SK-N-SH treated with all-trans-retinoic acid at 6 μM for 48 hours (cell line): ENCODE results near the gene CSAG2.

Experiments used
- ARNTL ChIP-seq: fragments of 450-650 bp; formaldehyde crosslinking; IDR thresholded peaks from 2 replicates; pipeline ENCODE4 v1.5.0; 2020; ENCODE audit warnings: low read depth, mild to moderate bottlenecking, moderate library complexity, borderline replicate concordance
- GLIS3 ChIP-seq: fragments of 250-450 bp; sonication (Bioruptor Pico); IDR thresholded peaks from 2 replicates; pipeline ENCODE4 v1.5.0; 2020; ENCODE audit warnings: mild to moderate bottlenecking, moderate library complexity
- OSR1 ChIP-seq: fragments of 250-450 bp; sonication (Bioruptor Pico); IDR thresholded peaks from 2 replicates; pipeline ENCODE4 v1.8.0; 2022; ENCODE audit warnings: moderate library complexity, mild to moderate bottlenecking, inconsistent platforms
- ZNF565 ChIP-seq: fragments of 450-650 bp; formaldehyde crosslinking; conservative IDR thresholded peaks from 2 replicates; pipeline ENCODE4 v1.5.0; 2020; ENCODE audit warnings: low read depth, mild to moderate bottlenecking, moderate library complexity
- ZNF8 ChIP-seq: fragments of 450-650 bp; formaldehyde crosslinking; IDR thresholded peaks from 2 replicates; pipeline ENCODE4 v1.5.0; 2020; ENCODE audit warnings: mild to moderate bottlenecking, moderate library complexity
- TF ChIP-seq, protein P1 (sequence below): fragments of 250-450 bp; sonication (Bioruptor Pico); IDR thresholded peaks from 2 replicates; pipeline ENCODE4 v1.8.0; 2020; ENCODE audit warnings: mild to moderate bottlenecking, moderate library complexity, borderline replicate concordance
- TF ChIP-seq, protein P2 (sequence below): fragments of 250-450 bp; sonication (Bioruptor Pico); IDR thresholded peaks from 2 replicates; pipeline ENCODE4 v1.5.1; 2021; ENCODE audit warnings: mild to moderate bottlenecking, moderate library complexity
- TF ChIP-seq, protein P3 (sequence below): fragments of 250-450 bp; sonication (Bioruptor Pico); IDR thresholded peaks from 2 replicates; pipeline ENCODE4 v1.8.0; 2021; ENCODE audit warnings: low read depth, mild to moderate bottlenecking, moderate library complexity, borderline replicate concordance
- TF ChIP-seq, protein P4 (sequence below): fragments of 250-450 bp; sonication (Bioruptor Pico); IDR thresholded peaks from 2 replicates; pipeline ENCODE4 v1.5.1; 2020; ENCODE audit warnings: low read depth, mild to moderate bottlenecking, moderate library complexity

DNA sequence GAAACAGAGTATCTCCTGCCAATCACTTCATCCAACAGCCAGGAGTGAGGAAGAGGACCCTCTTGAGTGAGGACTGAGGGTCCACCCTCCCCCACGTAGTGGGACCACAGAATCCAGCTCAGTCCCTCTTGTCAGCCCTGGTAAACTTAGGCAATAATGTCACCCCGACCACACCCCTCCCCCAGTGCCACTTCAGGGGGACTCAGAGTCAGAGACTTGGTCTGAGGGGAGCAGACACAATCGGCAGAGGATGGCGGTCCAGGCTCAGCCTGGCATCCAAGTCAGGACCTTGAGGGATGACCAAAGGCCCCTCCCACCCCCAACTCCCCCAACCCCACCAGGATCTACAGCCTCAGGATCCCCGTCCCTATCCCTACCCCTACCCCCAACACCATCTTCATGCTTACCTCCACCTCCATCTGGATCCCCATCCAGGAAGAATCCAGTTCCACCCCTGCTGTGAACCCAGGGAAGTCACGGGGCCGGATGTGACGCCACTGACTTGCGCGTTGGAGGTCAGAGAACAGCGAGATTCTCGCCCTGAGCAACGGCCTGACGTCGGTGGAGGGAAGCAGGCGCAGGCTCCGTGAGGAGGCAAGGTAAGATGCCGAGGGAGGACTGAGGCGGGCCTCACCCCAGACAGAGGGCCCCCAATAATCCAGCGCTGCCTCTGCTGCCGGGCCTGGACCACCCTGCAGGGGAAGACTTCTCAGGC is 24.3 kb upstream of the CSAG2 start, which contains the start of the genes CSAG1 and MAGEA12:
- no peak for TF ChIP-seq OSR1 (CRISPR knock-in tag)
- TF ChIP-seq, protein P1, sequence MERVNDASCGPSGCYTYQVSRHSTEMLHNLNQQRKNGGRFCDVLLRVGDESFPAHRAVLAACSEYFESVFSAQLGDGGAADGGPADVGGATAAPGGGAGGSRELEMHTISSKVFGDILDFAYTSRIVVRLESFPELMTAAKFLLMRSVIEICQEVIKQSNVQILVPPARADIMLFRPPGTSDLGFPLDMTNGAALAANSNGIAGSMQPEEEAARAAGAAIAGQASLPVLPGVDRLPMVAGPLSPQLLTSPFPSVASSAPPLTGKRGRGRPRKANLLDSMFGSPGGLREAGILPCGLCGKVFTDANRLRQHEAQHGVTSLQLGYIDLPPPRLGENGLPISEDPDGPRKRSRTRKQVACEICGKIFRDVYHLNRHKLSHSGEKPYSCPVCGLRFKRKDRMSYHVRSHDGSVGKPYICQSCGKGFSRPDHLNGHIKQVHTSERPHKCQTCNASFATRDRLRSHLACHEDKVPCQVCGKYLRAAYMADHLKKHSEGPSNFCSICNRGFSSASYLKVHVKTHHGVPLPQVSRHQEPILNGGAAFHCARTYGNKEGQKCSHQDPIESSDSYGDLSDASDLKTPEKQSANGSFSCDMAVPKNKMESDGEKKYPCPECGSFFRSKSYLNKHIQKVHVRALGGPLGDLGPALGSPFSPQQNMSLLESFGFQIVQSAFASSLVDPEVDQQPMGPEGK (CRISPR knock-in tag): no peak
- no peak for TF ChIP-seq GLIS3 (CRISPR knock-in tag)
- TF ChIP-seq ARNTL: no peak
- no peak for TF ChIP-seq ZNF8 (CRISPR knock-in tag)
- TF ChIP-seq, protein P2, sequence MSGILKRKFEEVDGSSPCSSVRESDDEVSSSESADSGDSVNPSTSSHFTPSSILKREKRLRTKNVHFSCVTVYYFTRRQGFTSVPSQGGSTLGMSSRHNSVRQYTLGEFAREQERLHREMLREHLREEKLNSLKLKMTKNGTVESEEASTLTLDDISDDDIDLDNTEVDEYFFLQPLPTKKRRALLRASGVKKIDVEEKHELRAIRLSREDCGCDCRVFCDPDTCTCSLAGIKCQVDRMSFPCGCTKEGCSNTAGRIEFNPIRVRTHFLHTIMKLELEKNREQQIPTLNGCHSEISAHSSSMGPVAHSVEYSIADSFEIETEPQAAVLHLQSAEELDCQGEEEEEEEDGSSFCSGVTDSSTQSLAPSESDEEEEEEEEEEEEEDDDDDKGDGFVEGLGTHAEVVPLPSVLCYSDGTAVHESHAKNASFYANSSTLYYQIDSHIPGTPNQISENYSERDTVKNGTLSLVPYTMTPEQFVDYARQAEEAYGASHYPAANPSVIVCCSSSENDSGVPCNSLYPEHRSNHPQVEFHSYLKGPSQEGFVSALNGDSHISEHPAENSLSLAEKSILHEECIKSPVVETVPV (CRISPR knock-in tag): no peak
- TF ChIP-seq, protein P3, sequence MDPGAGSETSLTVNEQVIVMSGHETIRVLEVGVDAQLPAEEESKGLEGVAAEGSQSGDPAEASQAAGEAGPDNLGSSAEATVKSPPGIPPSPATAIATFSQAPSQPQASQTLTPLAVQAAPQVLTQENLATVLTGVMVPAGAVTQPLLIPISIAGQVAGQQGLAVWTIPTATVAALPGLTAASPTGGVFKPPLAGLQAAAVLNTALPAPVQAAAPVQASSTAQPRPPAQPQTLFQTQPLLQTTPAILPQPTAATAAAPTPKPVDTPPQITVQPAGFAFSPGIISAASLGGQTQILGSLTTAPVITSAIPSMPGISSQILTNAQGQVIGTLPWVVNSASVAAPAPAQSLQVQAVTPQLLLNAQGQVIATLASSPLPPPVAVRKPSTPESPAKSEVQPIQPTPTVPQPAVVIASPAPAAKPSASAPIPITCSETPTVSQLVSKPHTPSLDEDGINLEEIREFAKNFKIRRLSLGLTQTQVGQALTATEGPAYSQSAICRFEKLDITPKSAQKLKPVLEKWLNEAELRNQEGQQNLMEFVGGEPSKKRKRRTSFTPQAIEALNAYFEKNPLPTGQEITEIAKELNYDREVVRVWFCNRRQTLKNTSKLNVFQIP: no peak
- TF ChIP-seq, protein P4, sequence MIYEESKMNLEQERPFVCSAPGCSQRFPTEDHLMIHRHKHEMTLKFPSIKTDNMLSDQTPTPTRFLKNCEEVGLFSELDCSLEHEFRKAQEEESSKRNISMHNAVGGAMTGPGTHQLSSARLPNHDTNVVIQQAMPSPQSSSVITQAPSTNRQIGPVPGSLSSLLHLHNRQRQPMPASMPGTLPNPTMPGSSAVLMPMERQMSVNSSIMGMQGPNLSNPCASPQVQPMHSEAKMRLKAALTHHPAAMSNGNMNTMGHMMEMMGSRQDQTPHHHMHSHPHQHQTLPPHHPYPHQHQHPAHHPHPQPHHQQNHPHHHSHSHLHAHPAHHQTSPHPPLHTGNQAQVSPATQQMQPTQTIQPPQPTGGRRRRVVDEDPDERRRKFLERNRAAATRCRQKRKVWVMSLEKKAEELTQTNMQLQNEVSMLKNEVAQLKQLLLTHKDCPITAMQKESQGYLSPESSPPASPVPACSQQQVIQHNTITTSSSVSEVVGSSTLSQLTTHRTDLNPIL (CRISPR knock-in tag): no peak
- no peak for TF ChIP-seq ZNF565 (CRISPR knock-in tag)
